ENCODE data around the gene BCAP31.

GRCh38 chrX:153684467-153685155 lies 39.6 kb downstream of the BCAP31 start:
- TF ChIP-seq CTCF (IDR thresholded peaks at IDR 0.05) (no peak), POLR2AphosphoS5 (IDR thresholded peaks at IDR 0.05) (no peak), EP300 (IDR thresholded peaks at IDR 0.05) (no peak), POLR2A (IDR thresholded peaks at IDR 0.05) (no peak)

Data from sigmoid colon (tissue), 4 donors.